ENCODE data around the gene JAZF1. TPM values are rescaled to one million over a fixed set of nuclear protein-coding genes. Genes with fewer than 3 reads are reported as not detected.

Gene JAZF1
- total and polyA plus RNA-seq, 2 experiments from 2014 or later, result 9.5 to 12.1 TPM

DNA sequence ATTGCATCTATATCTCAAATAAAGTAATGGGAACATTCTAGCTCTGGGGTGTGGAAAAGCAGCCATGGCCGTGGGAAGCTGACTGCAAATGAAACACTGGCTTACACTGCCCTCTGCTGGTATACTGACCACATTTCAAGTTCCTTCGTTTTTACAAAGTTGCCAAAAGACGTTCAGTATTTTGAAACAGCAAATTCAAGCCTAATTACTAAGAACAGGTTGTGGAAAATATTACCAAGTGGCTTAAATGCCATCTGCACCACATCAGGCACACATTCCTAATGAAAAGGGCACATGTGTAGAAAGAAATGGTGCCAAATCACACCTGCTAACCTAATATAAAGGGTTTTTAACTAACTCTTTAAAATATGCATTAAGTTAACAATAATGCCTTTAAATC is 83.9 kb downstream of the JAZF1 start:
- no peaks in the 10 kb centered on the region for H3K27me3 ChIP-seq
- H3K4me2 ChIP-seq, result no peak overlapping the region
- H3K4me3 ChIP-seq, result no peak overlapping the region
- TF ChIP-seq, protein P1, sequence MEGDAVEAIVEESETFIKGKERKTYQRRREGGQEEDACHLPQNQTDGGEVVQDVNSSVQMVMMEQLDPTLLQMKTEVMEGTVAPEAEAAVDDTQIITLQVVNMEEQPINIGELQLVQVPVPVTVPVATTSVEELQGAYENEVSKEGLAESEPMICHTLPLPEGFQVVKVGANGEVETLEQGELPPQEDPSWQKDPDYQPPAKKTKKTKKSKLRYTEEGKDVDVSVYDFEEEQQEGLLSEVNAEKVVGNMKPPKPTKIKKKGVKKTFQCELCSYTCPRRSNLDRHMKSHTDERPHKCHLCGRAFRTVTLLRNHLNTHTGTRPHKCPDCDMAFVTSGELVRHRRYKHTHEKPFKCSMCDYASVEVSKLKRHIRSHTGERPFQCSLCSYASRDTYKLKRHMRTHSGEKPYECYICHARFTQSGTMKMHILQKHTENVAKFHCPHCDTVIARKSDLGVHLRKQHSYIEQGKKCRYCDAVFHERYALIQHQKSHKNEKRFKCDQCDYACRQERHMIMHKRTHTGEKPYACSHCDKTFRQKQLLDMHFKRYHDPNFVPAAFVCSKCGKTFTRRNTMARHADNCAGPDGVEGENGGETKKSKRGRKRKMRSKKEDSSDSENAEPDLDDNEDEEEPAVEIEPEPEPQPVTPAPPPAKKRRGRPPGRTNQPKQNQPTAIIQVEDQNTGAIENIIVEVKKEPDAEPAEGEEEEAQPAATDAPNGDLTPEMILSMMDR (IDR thresholded peaks at IDR 0.05; ENCODE audit: poor library complexity), result peak; percentile 80
- no peak for TF ChIP-seq EZH2 (IDR thresholded peaks at IDR 0.05; ENCODE audit: borderline replicate concordance)
- peak; percentile 73 for DNase-seq (ENCODE audit: low spot score)
- H3K79me2 ChIP-seq, result peaks cover 4% of the 10 kb centered on the region
- no peaks in the 10 kb centered on the region for H4K20me1 ChIP-seq (ENCODE audit: insufficient read depth, poor library complexity, severe bottlenecking)
- no peaks in the 10 kb centered on the region for H3K9me2 ChIP-seq (replicated peaks; ENCODE audit: insufficient read depth)
- no peak overlapping the region for H3K27ac ChIP-seq
- no peaks in the 10 kb centered on the region for H3K4me1 ChIP-seq (ENCODE audit: insufficient read depth)
- no peaks in the 10 kb centered on the region for H3K36me3 ChIP-seq (replicated peaks; ENCODE audit: insufficient read depth, low read depth)
- no peaks in the 10 kb centered on the region for H3K9me3 ChIP-seq (ENCODE audit: low read depth)
- H2AFZ ChIP-seq, result no peak overlapping the region
- 2% methylated on average over 3 of the region's 3 CpGs for WGBS (ENCODE audit: low lambda C conversion rate, missing lambda C conversion rate)

GRCh38 chr7:28095231-28095630 is 85.4 kb downstream of the JAZF1 start:
- 97% methylated on average over 4 of the region's 4 CpGs for WGBS (ENCODE audit: low lambda C conversion rate, missing lambda C conversion rate)
- Histone ChIP-seq H3K27ac (no peak overlapping the region), H2AFZ (no peak overlapping the region), H3K4me1 (ENCODE audit: insufficient read depth) (no peaks in the 10 kb centered on the region), H3K4me2 (no peak overlapping the region), H3K4me3 (no peak overlapping the region), H3K79me2 (peaks cover 4% of the 10 kb centered on the region), H3K27me3 (no peaks in the 10 kb centered on the region), H4K20me1 (ENCODE audit: insufficient read depth, poor library complexity, severe bottlenecking) (no peaks in the 10 kb centered on the region), H3K9me2 (replicated peaks; ENCODE audit: insufficient read depth) (no peaks in the 10 kb centered on the region), H3K36me3 (replicated peaks; ENCODE audit: insufficient read depth, low read depth) (no peaks in the 10 kb centered on the region), H3K9me3 (ENCODE audit: low read depth) (no peaks in the 10 kb centered on the region)
- TF ChIP-seq, protein P1 (IDR thresholded peaks at IDR 0.05; ENCODE audit: poor library complexity), result no peak
- no peak for TF ChIP-seq EZH2 (IDR thresholded peaks at IDR 0.05; ENCODE audit: borderline replicate concordance)
- no peak for DNase-seq (ENCODE audit: low spot score)

GRCh38 chr7:28093623-28094232 is 86.9 kb downstream of the JAZF1 start:
- TF ChIP-seq EZH2phosphoT487 (IDR thresholded peaks at IDR 0.05; ENCODE audit: low read depth, severe bottlenecking, unreplicated experiment), result no peak
- no peak for TF ChIP-seq EZH2 (IDR thresholded peaks at IDR 0.05; ENCODE audit: borderline replicate concordance)
- TF ChIP-seq, protein P1 (IDR thresholded peaks at IDR 0.05; ENCODE audit: poor library complexity), result peak; percentile 67
- peak; percentile 75 for DNase-seq (ENCODE audit: low spot score)
- Histone ChIP-seq H3K79me2 (peaks cover 4% of the 10 kb centered on the region), H2AFZ (no peak overlapping the region), H3K27ac (no peak overlapping the region), H3K9me3 (ENCODE audit: low read depth) (no peaks in the 10 kb centered on the region), H3K4me2 (no peak overlapping the region), H3K27me3 (no peaks in the 10 kb centered on the region), H3K36me3 (replicated peaks; ENCODE audit: insufficient read depth, low read depth) (no peaks in the 10 kb centered on the region), H3K4me1 (ENCODE audit: insufficient read depth) (no peaks in the 10 kb centered on the region), H3K9me2 (replicated peaks; ENCODE audit: insufficient read depth) (no peaks in the 10 kb centered on the region), H4K20me1 (ENCODE audit: insufficient read depth, poor library complexity, severe bottlenecking) (no peaks in the 10 kb centered on the region), H3K4me3 (no peak overlapping the region)
- WGBS (ENCODE audit: low lambda C conversion rate, missing lambda C conversion rate), result 68% methylated on average over 9 of the region's 9 CpGs

DNA sequence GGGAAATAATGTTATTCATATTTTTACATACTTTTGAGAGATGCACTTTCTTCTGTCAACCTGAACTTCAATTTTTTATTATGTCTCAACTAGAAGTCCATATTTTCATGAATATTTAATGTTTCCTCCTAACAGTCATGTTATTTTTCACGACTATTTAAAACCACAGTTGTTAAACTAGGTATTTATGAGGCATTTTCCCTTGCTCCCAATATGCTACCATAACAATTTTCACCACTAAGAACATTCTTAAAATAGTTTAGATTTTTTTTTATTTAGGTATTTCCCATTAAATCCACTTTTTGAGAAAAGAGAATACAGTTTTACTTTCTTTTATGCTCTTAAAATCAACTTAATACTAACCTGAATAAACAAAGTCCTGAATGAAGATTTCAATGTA is 89.4 kb downstream of the JAZF1 start:
- Histone ChIP-seq H3K27ac (no peak overlapping the region), H4K20me1 (ENCODE audit: insufficient read depth, poor library complexity, severe bottlenecking) (no peaks in the 10 kb centered on the region), H3K9me2 (replicated peaks; ENCODE audit: insufficient read depth) (no peaks in the 10 kb centered on the region), H3K4me1 (ENCODE audit: insufficient read depth) (no peaks in the 10 kb centered on the region), H2AFZ (no peak overlapping the region), H3K4me3 (no peak overlapping the region), H3K36me3 (replicated peaks; ENCODE audit: insufficient read depth, low read depth) (no peaks in the 10 kb centered on the region), H3K9me3 (ENCODE audit: low read depth) (no peaks in the 10 kb centered on the region), H3K79me2 (peaks cover 4% of the 10 kb centered on the region), H3K27me3 (no peaks in the 10 kb centered on the region), H3K4me2 (no peak overlapping the region)
- DNase-seq (ENCODE audit: low spot score), result no peak
- TF ChIP-seq, protein P1 (IDR thresholded peaks at IDR 0.05; ENCODE audit: poor library complexity), result no peak
- TF ChIP-seq EZH2 (IDR thresholded peaks at IDR 0.05; ENCODE audit: borderline replicate concordance), result no peak
- no peak for TF ChIP-seq EZH2phosphoT487 (IDR thresholded peaks at IDR 0.05; ENCODE audit: low read depth, severe bottlenecking, unreplicated experiment)
- WGBS (ENCODE audit: low lambda C conversion rate, missing lambda C conversion rate), result 56% methylated on average over 1 of the region's 1 CpG

Data from hepatocyte (in vitro differentiated cells).